HG03097 (cell line): ENCODE data around the gene ISLR.

Experiments
- ATAC-seq: cut with Tn5 transposase; IDR thresholded peaks from one replicate; pipeline ENCODE4 v1.9.1; 2021; ENCODE audit not compliant: unreplicated experiment, low FRiP score

ISLR gene

GRCh38 chr15:74170875-74171578, 2.5 kb upstream of the ISLR start:
- no peak for ATAC-seq

GRCh38 chr15:74171965-74172541, 1.5 kb upstream of the ISLR start:
- ATAC-seq, result no peak

GRCh38 chr15:74172701-74173379, 670 bp upstream of the ISLR start:
- ATAC-seq, result no peak

GRCh38 chr15:74174219-74174957, 878 bp downstream of the ISLR start:
- ATAC-seq, result no peak

- no peak for ATAC-seq
Observed at GRCh38 chr15:74174958-74175253, 1.4 kb downstream of the ISLR start.

- ATAC-seq, result no peak
Observed at GRCh38 chr15:74175271-74176191, 2.0 kb downstream of the ISLR start.

GRCh38 chr15:74176262-74177214, 3.0 kb downstream of the ISLR start:
- no peak for ATAC-seq

GRCh38 chr15:74178326-74179100, 5.0 kb downstream of the ISLR start:
- ATAC-seq, result no peak

- ATAC-seq, result no peak
Observed at GRCh38 chr15:74179101-74179841, 5.8 kb downstream of the ISLR start.

GRCh38 chr15:74179983-74180880, 6.7 kb downstream of the ISLR start:
- no peak for ATAC-seq

- no peak for ATAC-seq
Observed at GRCh38 chr15:74180881-74181602, 7.5 kb downstream of the ISLR start.

GRCh38 chr15:74182131-74182530, 8.6 kb downstream of the ISLR start:
- no peak for ATAC-seq

- no peak for ATAC-seq
Observed at GRCh38 chr15:74184582-74185091, 11.1 kb downstream of the ISLR start.

GRCh38 chr15:74185710-74186348, 12.3 kb downstream of the ISLR start:
- ATAC-seq, result no peak

GRCh38 chr15:74188216-74188615, 14.7 kb downstream of the ISLR start:
- no peak for ATAC-seq

GRCh38 chr15:74191798-74192197, 18.3 kb downstream of the ISLR start:
- no peak for ATAC-seq
